ENCODE data around the gene CCND1.
A peak's percentile ranks its signal among the peaks of the same experiment; 100 is the strongest.

The CCND1 gene

DNA sequence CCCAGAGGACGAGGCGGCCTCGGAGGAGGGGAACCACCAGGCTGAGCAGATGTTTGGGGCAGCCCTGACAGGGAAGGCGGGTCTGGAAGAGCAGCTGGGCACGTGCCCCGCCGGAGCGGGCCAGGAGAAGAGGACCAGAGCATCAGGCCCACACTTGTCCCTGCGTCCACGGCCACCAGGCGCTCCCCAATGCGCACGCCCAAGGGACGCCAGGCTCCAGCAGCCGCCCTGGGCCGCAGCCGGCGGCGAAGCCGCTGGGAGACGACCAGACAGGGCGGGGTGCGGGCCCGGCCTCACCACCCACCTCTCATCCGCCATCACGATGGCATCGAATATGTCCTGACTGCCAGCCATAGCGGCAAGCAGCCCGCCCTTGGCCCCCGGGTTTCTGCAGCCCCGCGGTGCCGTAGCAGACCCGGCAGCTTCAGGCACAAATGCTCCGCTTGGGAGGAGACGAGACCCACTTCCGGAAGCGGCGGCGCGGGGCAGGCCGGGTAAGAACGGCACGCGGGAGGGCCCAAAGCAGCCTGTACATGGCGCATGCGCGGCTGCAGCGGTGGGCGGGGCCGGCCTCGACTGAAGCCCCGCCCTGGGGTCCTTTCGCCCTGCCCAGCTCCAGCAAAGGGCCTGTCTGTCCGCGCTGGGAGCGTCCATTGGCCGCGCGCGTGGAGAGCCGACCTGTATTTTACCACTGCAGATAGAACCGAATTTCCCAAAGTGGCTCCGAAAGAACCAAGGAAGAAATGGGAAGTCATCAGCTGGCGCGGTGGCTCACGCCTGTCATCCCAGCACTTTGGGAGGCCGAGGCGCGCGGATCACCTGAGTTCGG lies 34.1 kb downstream of the CCND1 start, which contains the start of gene LTO1:
Gene LTO1, minus strand, starts transcription at position 468 of the 829 bp plus-strand sequence. Its CDS starts 114 bp downstream, at position 354.
- WGBS (ENCODE audit: extremely low coverage, insufficient coverage, insufficient read length): no CpG with 5 or more reads among the region's 72 CpGs
- Histone ChIP-seq H3K18ac (ENCODE audit: low read length) (peak within 1 kb of the TSS; percentile 94), H2AK5ac (ENCODE audit: low read length) (peak within 1 kb of the TSS; percentile 93), H3K4ac (ENCODE audit: low read depth, low read length) (peak within 1 kb of the TSS; percentile 85), H4K91ac (ENCODE audit: low read depth, low read length) (peak within 1 kb of the TSS; percentile 84), H2BK120ac (ENCODE audit: insufficient read depth, low read length, poor library complexity) (peak within 1 kb of the TSS; percentile 62), H3K9me3 (ENCODE audit: insufficient read depth, low read depth, low read length) (no peaks in the 10 kb centered on the region), H3K4me1 (ENCODE audit: control insufficient read depth in 1 of 2, insufficient read depth in 2 of 2, low read length in 2 of 2) (peaks cover 4 to 6% of the 10 kb centered on the region in 2 experiments), H3K14ac (ENCODE audit: low read length) (peak within 1 kb of the TSS; percentile 89), H3K79me1 (ENCODE audit: low read length) (peaks cover 5% of the 10 kb centered on the region), H4K8ac (ENCODE audit: low read depth, low read length) (peak within 1 kb of the TSS; percentile 96), H2BK12ac (ENCODE audit: low read length) (no peak within 1 kb of the TSS), H3K79me2 (ENCODE audit: control insufficient read depth, insufficient read depth, low read length, poor library complexity) (peaks cover 7% of the 10 kb centered on the region), H3K23ac (ENCODE audit: low read length) (no peak within 1 kb of the TSS), H4K12ac (ENCODE audit: low read depth, low read length) (peak within 1 kb of the TSS; percentile 88), H2AFZ (ENCODE audit: insufficient read depth, low read length, poor library complexity) (peak within 1 kb of the TSS; percentile 75), H3K36me3 (ENCODE audit: control insufficient read depth in 1 of 2, insufficient read depth in 2 of 2, low read length in 2 of 2) (peaks cover 10 to 15% of the 10 kb centered on the region in 2 experiments), H2BK5ac (ENCODE audit: low read depth, low read length, poor library complexity) (peak within 1 kb of the TSS; percentile 57), H3K9ac (ENCODE audit: low read length) (peak within 1 kb of the TSS; percentile 99), H3K4me3 (ENCODE audit: low read depth, low read length) (peak within 1 kb of the TSS; percentile 100), H3K4me2 (ENCODE audit: low read length) (peak within 1 kb of the TSS; percentile 87), H3K27ac (ENCODE audit: low read depth, low read length) (peak within 1 kb of the TSS; percentile 55), H3K27me3 (ENCODE audit: insufficient read depth, low read length) (no peaks in the 10 kb centered on the region)
- peak; percentile 97 to 99 for DNase-seq

DNA sequence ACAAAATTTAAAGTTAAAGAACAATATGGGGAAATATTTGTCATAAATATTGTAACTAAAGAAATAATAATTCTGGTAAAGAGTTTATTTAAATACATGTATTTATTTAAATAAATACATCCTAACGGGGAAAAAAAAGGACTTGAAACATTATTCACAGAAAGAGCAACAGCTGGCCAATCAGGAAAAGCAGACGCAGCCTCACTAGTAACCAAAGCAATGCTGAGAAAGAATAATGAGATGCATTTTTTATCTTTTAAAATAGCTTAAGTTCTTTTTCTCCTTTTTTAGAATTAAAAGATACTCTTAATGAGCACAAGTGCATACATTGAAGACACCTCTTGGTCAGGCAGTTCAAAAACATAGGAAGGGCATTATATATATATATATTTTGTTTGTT lies 36.8 kb downstream of the CCND1 start:
- H2BK12ac ChIP-seq (ENCODE audit: low read length): no peak overlapping the region
- H3K79me2 ChIP-seq (ENCODE audit: control insufficient read depth, insufficient read depth, low read length, poor library complexity): peaks cover 7% of the 10 kb centered on the region
- WGBS (ENCODE audit: extremely low coverage, insufficient coverage, insufficient read length): no CpG with 5 or more reads among the region's 2 CpGs
- no peaks in the 10 kb centered on the region for H3K27me3 ChIP-seq (ENCODE audit: insufficient read depth, low read length)
- H4K91ac ChIP-seq (ENCODE audit: low read depth, low read length): no peak overlapping the region
- no peak overlapping the region for H3K23ac ChIP-seq (ENCODE audit: low read length)
- no peak overlapping the region for H3K18ac ChIP-seq (ENCODE audit: low read length)
- peaks cover 4 to 6% of the 10 kb centered on the region in 2 experiments for H3K4me1 ChIP-seq (ENCODE audit: control insufficient read depth in 1 of 2, insufficient read depth in 2 of 2, low read length in 2 of 2)
- no peak for DNase-seq
- H3K4me3 ChIP-seq (ENCODE audit: low read depth, low read length): no peak overlapping the region
- no peak overlapping the region for H2BK120ac ChIP-seq (ENCODE audit: insufficient read depth, low read length, poor library complexity)
- H3K9me3 ChIP-seq (ENCODE audit: insufficient read depth, low read depth, low read length): peaks cover 2% of the 10 kb centered on the region
- H4K12ac ChIP-seq (ENCODE audit: low read depth, low read length): no peak overlapping the region
- no peak overlapping the region for H3K4me2 ChIP-seq (ENCODE audit: low read length)
- H2AK5ac ChIP-seq (ENCODE audit: low read length): no peak overlapping the region
- H4K8ac ChIP-seq (ENCODE audit: low read depth, low read length): no peak overlapping the region
- H3K79me1 ChIP-seq (ENCODE audit: low read length): peaks cover 5% of the 10 kb centered on the region
- no peak overlapping the region for H3K4ac ChIP-seq (ENCODE audit: low read depth, low read length)
- H2AFZ ChIP-seq (ENCODE audit: insufficient read depth, low read length, poor library complexity): no peak overlapping the region
- H2BK5ac ChIP-seq (ENCODE audit: low read depth, low read length, poor library complexity): no peak overlapping the region
- no peak overlapping the region for H3K27ac ChIP-seq (ENCODE audit: low read depth, low read length)
- peaks cover 2 to 4% of the 10 kb centered on the region in 2 experiments for H3K36me3 ChIP-seq (ENCODE audit: control insufficient read depth in 1 of 2, insufficient read depth in 2 of 2, low read length in 2 of 2)
- H3K9ac ChIP-seq (ENCODE audit: low read length): no peak overlapping the region
- no peak overlapping the region for H3K14ac ChIP-seq (ENCODE audit: low read length)

DNA sequence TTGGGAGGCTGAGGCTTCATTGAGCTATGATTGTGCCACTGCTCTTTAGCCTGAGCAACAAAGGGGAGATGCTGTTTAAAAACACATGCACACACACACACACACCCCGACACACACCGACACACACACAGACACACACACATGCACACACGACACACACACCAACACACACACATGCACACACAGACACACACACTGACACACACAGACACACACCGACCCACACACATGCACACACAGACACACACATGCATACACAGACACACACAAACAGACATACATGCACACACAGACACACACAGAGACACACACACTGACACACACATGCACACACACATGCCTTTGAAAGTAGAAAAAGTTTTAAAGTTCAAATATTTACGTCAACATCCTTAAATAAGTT lies 39.7 kb downstream of the CCND1 start:
- Histone ChIP-seq H4K91ac (ENCODE audit: low read depth, low read length) (no peak overlapping the region), H3K18ac (ENCODE audit: low read length) (no peak overlapping the region), H2BK12ac (ENCODE audit: low read length) (no peak overlapping the region), H3K79me2 (ENCODE audit: control insufficient read depth, insufficient read depth, low read length, poor library complexity) (no peaks in the 10 kb centered on the region), H3K9ac (ENCODE audit: low read length) (no peak overlapping the region), H3K23ac (ENCODE audit: low read length) (peak overlapping the region; percentile 37), H3K27me3 (ENCODE audit: insufficient read depth, low read length) (no peaks in the 10 kb centered on the region), H3K14ac (ENCODE audit: low read length) (no peak overlapping the region), H3K4me3 (ENCODE audit: low read depth, low read length) (no peak overlapping the region), H3K27ac (ENCODE audit: low read depth, low read length) (no peak overlapping the region), H3K9me3 (ENCODE audit: insufficient read depth, low read depth, low read length) (peaks cover 4% of the 10 kb centered on the region), H2BK5ac (ENCODE audit: low read depth, low read length, poor library complexity) (no peak overlapping the region), H4K8ac (ENCODE audit: low read depth, low read length) (no peak overlapping the region), H2AFZ (ENCODE audit: insufficient read depth, low read length, poor library complexity) (no peak overlapping the region), H2BK120ac (ENCODE audit: insufficient read depth, low read length, poor library complexity) (no peak overlapping the region), H3K79me1 (ENCODE audit: low read length) (no peaks in the 10 kb centered on the region), H3K4me2 (ENCODE audit: low read length) (no peak overlapping the region), H3K4me1 (ENCODE audit: control insufficient read depth in 1 of 2, insufficient read depth in 2 of 2, low read length in 2 of 2) (no peaks in the 10 kb centered on the region), H3K4ac (ENCODE audit: low read depth, low read length) (no peak overlapping the region), H4K12ac (ENCODE audit: low read depth, low read length) (no peak overlapping the region), H3K36me3 (ENCODE audit: control insufficient read depth in 1 of 2, insufficient read depth in 2 of 2, low read length in 2 of 2) (no peaks in the 10 kb centered on the region), H2AK5ac (ENCODE audit: low read length) (no peak overlapping the region)
- no peak for DNase-seq
- WGBS (ENCODE audit: extremely low coverage, insufficient coverage, insufficient read length): no CpG with 5 or more reads among the region's 5 CpGs

DNA sequence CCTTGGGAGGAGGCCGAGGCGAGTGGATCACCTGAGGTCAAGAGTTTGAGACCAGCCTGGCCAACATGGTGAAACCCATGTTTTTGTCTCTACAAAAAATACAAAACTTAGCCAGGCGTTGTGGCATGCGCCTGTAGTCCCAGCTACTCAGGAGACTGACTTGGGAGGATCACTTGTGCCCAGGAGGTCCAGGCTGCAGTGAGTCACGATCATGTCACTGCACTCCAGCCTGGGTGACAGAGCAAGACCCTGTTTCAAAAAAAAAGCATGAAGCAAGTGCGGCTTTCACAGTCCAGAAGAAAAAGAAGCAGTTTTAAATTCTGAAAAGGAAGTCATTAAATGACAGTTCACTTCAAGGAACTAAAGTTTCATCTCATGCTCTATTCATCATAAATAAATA lies 41.3 kb downstream of the CCND1 start:
- Histone ChIP-seq H3K18ac (ENCODE audit: low read length) (no peak overlapping the region), H3K4ac (ENCODE audit: low read depth, low read length) (no peak overlapping the region), H2BK120ac (ENCODE audit: insufficient read depth, low read length, poor library complexity) (no peak overlapping the region), H4K8ac (ENCODE audit: low read depth, low read length) (no peak overlapping the region), H2AK5ac (ENCODE audit: low read length) (no peak overlapping the region), H2BK5ac (ENCODE audit: low read depth, low read length, poor library complexity) (no peak overlapping the region), H3K27ac (ENCODE audit: low read depth, low read length) (no peak overlapping the region), H3K4me3 (ENCODE audit: low read depth, low read length) (no peak overlapping the region), H3K4me2 (ENCODE audit: low read length) (no peak overlapping the region), H3K36me3 (ENCODE audit: control insufficient read depth in 1 of 2, insufficient read depth in 2 of 2, low read length in 2 of 2) (no peaks in the 10 kb centered on the region), H4K91ac (ENCODE audit: low read depth, low read length) (no peak overlapping the region), H3K14ac (ENCODE audit: low read length) (no peak overlapping the region), H3K27me3 (ENCODE audit: insufficient read depth, low read length) (no peaks in the 10 kb centered on the region), H3K9ac (ENCODE audit: low read length) (no peak overlapping the region), H3K23ac (ENCODE audit: low read length) (no peak overlapping the region), H2AFZ (ENCODE audit: insufficient read depth, low read length, poor library complexity) (no peak overlapping the region), H3K4me1 (ENCODE audit: control insufficient read depth in 1 of 2, insufficient read depth in 2 of 2, low read length in 2 of 2) (no peaks in the 10 kb centered on the region), H2BK12ac (ENCODE audit: low read length) (no peak overlapping the region), H3K79me2 (ENCODE audit: control insufficient read depth, insufficient read depth, low read length, poor library complexity) (no peaks in the 10 kb centered on the region), H4K12ac (ENCODE audit: low read depth, low read length) (no peak overlapping the region), H3K79me1 (ENCODE audit: low read length) (no peaks in the 10 kb centered on the region), H3K9me3 (ENCODE audit: insufficient read depth, low read depth, low read length) (peaks cover 4% of the 10 kb centered on the region)
- WGBS (ENCODE audit: extremely low coverage, insufficient coverage, insufficient read length): no CpG with 5 or more reads among the region's 6 CpGs
- no peak for DNase-seq
